DMS79 (cell line): Measurements from ENCODE around the gene MRPL55.

Experiments used
- DNase-seq: peaks from one replicate; lab custom pipeline; 2025; lab: John Stamatoyannopoulos, UW

Gene MRPL55

GRCh38 chr1:228100822-228101613 is 8.1 kb downstream of the MRPL55 start:
- DNase-seq = no peak

GRCh38 chr1:228099331-228099732 is 9.8 kb downstream of the MRPL55 start:
- no peak for DNase-seq

DNA sequence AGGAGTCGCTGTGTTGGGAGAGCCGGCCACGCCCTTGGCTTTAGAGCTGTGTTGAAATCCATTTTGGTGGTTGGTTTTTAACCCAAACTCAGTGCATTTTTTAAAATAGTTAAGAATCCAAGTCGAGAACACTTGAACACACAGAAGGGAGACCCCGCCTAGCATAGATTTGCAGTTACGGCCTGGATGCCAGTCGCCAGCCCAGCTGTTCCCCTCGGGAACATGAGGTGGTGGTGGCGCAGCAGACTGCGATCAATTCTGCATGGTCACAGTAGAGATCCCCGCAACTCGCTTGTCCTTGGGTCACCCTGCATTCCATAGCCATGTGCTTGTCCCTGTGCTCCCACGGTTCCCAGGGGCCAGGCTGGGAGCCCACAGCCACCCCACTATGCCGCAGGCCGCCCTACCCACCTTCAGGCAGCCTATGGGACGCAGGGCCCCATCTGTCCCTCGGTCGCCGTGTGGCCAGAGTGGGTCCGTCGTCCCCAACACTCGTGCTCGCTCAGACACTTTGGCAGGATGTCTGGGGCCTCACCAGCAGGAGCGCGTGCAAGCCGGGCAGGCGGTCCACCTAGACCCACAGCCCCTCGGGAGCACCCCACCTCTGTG is 10.7 kb downstream of the MRPL55 start:
- no peak for DNase-seq

GRCh38 chr1:228097333-228098081 is 11.6 kb downstream of the MRPL55 start:
- DNase-seq = no peak

- DNase-seq = no peak
Observed at GRCh38 chr1:228096416-228097332, 12.4 kb downstream of the MRPL55 start.

DNA sequence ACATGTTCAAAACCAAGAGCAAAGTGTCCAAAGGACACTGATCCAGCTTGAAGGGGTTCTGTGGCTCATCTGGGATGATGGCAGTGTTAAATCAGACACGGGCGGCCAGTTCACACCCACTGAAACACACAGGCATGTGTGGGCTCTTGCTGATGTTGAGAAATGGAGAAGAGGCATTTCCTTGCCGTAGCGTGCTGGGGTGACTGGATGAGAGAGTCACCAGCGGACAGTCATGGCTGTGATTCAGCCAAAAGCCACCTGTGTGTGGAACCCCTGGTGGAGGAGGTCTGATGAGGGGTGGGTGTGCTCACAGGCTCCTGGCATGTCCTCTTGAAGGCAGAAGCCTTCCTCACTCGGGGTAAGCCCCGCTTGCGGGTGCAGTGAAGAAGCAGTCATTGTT is 13.2 kb downstream of the MRPL55 start:
- DNase-seq = no peak

- no peak for DNase-seq
Observed at GRCh38 chr1:228095161-228095560, 13.9 kb downstream of the MRPL55 start.

DNA sequence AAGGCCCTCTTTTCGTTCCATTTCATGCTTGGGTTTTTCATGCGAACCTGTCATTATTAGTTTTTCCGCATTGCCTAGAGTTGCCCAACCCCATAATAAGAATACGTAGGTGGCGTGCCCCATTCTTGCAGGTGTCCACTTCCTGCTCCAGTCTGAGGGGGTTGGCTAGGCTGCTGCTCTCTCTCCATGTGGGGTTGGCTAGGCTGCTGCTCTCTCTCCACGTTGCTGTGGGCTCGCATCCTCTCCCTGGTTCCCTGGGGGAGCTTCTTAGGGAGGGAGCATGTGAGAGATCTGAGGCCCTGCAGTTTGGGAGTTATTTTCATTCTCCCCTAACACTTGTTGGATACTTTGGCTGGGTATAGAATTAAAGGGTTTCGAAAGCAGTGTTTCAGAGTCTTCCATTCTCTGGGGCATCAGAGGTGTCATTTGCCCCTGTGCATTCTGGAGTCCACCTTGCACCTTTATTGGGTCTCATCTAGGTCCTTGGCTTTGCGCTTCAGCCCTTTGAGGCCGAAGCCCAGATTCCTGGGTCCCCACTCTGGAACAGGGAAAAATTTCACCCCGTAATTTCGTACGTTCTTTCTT is 14.6 kb downstream of the MRPL55 start:
- no peak for DNase-seq

DNA sequence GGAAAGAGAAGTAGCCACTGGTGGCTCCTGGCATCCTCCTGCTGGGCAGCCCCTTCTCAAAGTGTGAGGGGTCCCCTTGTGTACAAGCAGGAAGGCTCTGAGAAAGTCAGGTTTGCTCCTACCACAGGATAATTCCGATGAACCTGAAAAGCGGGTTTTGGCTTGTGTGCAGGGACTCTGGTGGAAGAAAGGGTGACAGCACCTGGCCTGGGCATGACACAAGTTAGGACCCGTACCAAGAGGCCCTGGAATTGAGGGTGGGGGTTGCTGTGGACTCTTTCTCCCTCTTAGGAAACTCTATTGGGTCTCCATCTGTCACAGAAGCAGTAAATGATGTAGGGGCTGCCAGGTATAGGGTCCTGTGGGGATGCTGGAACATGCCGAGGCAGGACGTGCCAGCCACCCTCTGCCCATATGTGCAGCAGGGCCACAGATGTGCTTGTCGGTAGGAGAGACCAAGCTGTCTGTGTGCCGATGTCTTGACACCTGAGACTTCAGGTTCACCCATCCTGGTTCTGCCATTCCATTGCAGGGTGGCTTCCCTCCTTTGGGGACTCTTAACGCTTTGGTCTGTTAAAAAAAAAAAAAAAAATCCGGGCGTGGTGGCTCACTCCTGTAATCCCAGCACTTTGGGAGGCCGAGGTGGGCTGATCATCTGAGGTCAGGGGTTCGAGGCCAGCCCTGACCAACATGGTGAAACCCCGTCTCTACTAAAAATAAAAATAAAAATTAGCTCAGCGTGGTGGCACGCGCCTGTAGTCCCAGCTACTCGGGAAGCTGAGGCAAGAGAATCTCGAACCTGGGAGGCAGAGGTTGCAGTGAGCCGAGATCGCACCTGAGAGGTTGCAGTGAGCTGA is 15.8 kb downstream of the MRPL55 start:
- DNase-seq = no peak

- DNase-seq = no peak
Observed at GRCh38 chr1:228092342-228093049, 16.6 kb downstream of the MRPL55 start.

DNA sequence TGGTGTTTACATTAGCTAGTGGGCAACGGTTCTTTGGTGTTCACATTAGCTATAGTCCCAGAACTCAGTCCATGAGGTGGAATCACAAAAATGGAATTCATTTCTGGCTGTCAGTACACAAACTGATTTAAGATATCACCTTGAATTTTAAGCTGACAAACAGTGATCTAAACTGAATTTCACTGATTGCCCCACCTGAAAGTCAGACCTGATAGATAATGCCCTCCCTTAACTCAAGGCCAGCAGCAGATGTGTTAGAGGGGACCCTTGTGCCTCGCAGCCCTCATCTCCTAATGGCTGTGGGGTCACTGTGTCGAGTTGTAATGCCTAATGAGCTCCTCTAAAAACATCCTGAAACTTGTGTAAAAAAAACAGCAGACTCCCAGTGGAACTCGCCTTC is 18.0 kb downstream of the MRPL55 start:
- DNase-seq = no peak

DNA sequence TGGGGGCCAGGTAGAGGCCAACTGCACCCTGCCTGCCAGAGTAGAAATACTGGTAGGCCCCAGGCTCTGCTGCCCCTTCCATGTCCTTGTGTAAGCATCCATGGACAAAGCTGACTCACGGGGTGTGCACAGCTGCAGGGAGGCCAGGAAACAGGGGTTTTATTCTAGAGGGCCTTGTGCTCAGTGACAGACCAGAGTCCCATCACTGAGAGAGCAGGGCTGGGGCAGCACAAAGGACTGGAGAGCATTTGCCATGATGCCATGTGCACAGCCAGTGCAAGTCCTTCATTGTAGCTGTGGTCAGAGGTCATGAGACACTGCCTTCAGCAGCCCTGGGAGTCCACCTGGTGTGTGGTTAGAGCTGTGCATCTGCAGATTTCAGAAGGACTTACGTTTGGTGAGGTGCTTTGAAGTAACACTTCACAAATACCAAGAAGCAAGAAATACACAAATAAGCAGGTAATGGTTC is 18.5 kb downstream of the MRPL55 start:
- DNase-seq = no peak

GRCh38 chr1:228089519-228090380 is 19.3 kb downstream of the MRPL55 start:
- DNase-seq = no peak

DNA sequence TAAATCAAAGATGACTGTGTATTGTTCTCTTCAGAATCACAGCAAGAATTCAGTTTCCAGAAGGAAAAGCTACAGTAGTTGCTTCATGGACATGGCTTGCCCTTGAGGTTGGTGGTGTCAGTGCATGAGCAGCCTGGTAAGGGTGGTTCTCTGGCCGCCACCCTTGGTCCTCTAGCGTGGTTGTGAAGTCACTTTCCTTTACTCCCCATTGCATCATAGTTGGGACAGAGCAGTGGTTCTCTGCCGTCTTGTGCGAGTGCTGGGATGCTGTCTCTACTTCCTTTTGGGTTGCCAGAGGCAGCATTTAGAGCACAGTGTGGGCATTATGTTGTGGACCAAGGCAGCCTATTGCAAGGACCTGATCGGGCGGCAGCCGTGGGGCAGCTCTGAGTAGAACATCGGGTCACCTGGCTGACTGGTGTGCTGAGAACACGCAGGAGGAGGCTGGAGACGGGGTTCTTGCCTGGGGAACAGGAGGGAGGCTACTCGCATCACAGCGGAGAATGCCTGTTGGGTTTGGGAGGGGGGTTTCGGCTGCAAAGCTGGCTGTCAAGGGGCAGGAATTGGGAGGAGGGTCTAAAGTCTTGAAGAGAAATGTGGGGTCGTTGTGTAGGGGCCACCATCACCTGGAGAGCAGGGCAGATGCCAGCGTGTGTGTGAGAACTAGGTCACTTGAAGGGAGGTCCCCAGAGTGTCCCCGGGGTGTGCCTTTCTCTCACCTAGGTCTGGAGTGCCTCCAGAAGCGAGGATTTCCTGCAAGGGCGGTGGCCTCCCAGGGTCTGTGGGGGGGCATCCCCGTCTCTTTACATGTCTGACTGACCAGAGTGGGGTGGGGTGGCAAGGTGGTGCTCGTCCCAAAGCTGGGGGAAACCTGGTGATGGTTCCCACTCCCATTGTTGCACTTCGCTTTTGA is 20.3 kb downstream of the MRPL55 start:
- no peak for DNase-seq

DNA sequence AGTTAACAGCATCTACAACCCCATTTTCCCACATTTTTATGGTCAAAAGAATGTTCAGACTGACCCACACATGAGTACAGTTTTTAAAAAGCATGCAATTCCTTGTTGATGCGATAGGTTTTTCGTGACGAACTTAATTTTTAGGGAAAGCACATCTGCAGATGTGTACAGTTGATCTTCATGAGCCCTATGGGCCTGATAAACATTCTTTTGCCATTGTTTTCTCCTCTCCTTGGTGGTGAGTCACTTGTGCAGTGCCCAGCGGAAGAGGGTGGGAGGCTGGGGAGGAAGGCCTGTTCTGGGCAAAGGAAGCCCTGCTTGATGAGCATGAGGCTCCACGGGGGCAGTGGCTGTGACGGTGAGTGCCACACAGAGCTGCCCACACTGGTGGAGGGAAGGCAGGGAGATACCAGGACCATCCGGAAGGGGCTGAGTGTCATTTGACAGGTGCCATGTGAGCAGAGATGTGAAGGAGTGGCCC is 21.3 kb downstream of the MRPL55 start:
- no peak for DNase-seq

- DNase-seq = no peak
Observed at GRCh38 chr1:228085287-228085951, 23.7 kb downstream of the MRPL55 start.

DNA sequence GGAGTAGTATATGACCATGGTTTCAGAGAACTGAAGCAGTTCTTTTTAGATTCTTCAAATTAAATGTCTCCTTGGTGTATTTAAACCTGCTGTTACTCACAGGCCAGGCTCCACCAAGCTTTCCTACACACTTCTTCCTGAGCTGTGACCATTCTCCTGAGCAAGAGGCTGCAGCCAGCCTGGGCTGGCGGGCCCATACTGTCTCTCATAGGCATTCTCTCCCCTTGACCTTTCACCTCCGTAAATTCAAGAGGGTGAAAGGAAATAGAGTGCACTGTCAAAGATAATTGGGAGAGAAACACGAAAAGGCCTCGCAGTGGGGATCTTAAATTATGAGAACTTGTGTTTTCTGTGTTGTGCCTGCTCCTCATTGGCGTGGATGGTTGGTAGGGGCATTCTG is 24.3 kb downstream of the MRPL55 start:
- no peak for DNase-seq
